ENCODE measurements around the gene NAT8L.

NAT8L gene

GRCh38 chr4:2046031-2046961, 12.8 kb upstream of the NAT8L start:
- DNase-seq = no peak

DNA sequence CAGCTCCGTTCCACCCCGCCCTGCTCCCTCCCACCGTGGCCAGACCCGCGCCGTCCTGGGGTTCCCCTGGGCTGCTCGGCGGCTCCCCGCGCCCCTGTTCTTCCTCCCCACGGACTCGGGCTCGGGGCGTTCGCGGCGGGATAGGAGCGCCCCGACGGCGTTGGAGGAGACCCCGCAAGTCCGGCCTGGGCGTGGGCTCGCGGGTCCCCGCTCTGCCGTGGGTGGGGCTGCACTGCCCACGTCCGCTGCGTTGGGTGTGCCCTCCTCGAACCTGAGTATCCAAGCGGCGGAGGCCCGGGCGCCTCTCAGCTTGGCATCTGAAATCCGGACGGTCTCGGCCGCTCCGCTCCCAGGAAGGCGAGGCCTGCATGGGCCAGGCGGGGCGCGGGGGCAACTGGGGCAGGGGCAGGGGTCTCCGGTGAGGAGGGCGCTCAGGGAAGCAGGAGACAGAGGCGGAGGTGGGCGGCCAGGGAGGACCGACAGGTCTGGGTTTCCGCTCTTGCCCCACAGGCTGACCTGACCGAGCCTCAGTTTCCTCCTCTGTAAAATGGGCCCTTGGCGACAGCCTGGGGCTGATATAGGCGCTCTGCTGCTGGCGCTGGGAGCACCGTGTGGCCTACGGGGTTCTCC, 12.0 kb upstream of the NAT8L start:
- no peak for DNase-seq

- DNase-seq = no peak
These were observed 11.1 kb upstream of the NAT8L start for GRCh38 chr4:2047781-2048581.

DNA sequence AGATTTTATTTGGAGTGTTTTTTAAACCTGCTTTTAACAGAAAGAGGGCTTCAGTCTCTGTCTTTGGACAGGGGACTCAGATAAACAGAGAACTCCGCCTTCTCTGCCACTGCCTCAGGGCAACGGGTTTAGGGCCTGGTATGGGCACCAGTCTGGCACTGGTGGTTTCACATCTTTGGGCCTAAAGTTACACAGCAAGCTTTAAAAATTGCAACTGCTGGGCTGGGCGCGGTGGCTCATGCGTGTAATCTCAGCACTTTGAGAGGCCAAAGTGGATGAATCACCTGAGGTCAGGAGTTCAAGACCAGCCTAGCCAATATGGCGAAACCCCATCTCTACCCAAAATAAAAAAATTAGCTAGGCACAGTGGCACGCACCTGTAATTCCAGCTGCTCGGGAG, 10.3 kb upstream of the NAT8L start:
- DNase-seq = no peak

DNA sequence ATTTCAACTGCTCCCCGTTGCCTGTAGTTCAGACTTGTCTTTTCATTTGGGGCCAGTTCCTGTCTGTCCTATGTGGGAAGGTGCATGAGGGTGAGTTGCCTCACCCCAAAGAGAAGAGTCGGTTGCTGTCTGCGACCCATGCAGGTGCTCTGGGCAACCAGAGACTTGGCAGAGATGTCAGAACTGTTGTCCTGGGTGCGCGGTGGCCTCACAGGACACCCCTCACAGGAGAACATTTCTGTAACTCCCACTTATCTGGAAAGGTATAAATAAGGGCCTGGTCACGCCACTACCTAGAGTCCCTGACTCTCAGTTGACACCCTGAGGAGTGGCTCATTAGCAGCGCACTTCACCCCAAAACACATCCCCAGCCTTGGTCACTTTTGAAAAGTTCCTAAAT, 9.7 kb upstream of the NAT8L start:
- no peak for DNase-seq

- DNase-seq = no peak
These were observed 9.3 kb upstream of the NAT8L start for GRCh38 chr4:2049811-2050210.

DNA sequence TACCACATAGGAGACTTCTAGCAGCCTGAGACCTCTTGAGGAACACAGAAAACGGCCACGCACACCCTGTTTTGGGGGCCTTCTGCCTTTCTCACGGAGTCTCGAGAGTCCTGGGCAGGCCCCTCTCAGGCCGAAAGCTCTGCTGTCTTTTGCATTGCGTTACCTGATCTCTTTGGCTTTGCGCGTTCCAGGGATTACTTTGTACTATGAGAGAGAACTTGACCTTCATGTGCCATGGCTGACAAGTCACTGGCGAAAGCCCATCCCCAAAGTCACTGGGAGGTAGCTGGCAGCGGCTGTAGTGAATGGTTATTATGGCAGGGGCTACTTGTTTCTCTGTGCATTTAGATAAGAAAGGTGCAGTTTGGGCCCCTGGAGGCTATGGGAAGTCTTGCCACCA, 8.0 kb upstream of the NAT8L start:
- no peak for DNase-seq

DNA sequence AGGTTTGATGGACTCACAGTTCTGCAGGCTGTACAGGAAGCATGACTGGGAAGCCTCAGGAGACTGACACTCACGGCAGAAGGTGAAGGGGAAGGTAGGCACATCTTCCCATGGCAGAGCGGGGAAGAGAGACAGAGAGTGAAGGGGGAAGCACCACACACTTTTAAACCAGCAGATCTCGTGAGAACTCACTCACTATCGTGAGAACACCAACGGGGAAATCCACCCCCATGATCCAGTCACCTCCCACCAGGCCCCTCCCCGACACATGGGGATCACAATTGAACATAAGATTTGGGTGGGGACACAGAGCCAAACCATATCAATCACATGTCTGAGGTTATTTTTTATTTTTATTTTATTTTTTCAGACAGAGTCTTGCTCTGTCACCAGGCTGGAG, 4.9 kb upstream of the NAT8L start:
- no peak for DNase-seq

GRCh38 chr4:2057382-2058065, 1.6 kb upstream of the NAT8L start:
- DNase-seq = no peak

DNA sequence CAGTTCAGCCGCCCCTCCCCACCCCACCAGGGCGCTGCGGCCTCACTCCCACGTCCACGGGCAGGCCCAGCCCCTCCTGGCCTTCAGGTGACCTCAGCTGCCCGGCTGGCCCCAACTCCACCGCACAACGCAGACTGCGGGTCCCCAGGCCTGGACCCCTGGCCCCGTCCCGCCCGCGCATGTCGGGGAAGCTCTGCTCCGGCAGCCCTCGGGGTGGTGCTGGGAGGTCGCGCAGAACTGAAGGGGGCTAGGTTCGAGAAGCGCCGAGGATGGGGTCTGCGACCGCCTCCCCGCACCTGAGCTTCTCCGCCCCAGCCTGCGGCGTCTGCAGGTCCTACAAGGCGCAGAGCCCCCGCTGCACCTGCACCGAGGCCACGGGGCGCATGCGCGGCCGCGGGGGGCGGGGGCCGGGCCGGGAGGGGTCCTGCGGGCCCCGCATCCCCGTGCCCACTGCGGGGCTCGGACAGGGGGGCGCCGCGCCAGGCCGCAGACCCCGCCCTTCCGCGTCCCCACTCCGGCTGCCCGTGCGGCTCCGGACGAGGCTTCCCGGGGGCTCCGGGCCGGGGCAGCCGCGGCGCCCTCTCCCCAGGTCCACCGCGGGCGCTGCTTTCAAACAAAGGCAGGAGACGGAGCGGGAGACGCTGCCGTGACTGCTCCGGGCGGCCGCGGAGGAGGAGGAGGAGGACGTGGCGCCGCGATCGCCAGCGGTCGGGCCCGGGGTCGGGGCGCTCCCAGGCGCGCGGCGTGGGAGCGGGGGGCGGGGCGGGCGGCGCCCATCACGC, 672 bp upstream of the NAT8L start:
- no peak for DNase-seq

- no peak for DNase-seq
These were observed 837 bp downstream of the NAT8L start for GRCh38 chr4:2059726-2060602.

- no peak for DNase-seq
These were observed 1.6 kb downstream of the NAT8L start for GRCh38 chr4:2060611-2061185.

DNA sequence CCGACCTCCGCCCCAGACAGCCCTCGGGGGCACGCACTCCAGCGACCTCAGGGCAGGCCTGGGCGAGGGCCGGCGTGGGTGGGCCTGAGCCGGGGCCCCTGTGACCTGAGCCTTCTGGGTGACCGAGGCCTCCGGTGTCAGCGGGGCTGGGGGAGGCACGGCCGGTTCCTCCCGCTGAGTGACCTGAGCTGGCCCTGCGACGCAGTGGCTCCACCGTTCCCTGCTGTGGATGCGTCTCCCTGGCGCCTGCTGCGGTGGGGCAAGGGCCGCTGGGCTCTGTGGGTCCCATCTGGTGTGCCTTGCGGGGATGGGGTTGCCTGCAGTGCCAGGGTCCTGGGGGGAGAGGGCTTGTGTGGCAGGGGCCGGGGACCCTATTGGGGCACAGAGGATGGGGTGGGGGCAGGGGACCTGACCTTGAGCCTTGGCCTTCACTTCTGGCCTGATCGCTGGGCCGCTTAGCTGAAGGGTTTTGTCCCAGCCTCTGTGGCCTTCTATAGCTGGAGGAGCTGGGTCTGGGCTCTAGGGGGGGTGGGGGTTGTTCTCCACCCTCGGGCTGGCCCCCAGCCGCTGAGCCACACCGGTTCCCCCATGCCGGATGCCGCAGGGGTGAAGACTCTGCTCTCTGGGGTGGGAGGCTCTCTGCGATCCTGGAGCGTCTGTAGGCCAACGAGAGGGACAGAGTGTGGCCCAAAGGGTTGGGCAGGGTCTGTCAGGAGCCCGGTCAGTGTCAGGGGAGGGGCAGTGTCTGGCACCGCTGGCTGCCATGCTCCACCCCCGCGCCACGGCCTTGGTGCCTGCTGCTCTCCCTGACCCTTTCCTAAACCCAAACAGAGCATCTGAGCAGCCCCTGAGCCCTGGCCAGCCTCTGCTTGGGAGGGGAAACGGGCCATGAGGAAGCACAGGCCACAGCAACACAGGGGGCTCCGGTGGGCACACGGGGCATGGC, 2.3 kb downstream of the NAT8L start:
- DNase-seq = no peak

- no peak for DNase-seq
These were observed 3.2 kb downstream of the NAT8L start for GRCh38 chr4:2062168-2062807.

- no peak for DNase-seq
These were observed 3.8 kb downstream of the NAT8L start for GRCh38 chr4:2062808-2063524.

DNA sequence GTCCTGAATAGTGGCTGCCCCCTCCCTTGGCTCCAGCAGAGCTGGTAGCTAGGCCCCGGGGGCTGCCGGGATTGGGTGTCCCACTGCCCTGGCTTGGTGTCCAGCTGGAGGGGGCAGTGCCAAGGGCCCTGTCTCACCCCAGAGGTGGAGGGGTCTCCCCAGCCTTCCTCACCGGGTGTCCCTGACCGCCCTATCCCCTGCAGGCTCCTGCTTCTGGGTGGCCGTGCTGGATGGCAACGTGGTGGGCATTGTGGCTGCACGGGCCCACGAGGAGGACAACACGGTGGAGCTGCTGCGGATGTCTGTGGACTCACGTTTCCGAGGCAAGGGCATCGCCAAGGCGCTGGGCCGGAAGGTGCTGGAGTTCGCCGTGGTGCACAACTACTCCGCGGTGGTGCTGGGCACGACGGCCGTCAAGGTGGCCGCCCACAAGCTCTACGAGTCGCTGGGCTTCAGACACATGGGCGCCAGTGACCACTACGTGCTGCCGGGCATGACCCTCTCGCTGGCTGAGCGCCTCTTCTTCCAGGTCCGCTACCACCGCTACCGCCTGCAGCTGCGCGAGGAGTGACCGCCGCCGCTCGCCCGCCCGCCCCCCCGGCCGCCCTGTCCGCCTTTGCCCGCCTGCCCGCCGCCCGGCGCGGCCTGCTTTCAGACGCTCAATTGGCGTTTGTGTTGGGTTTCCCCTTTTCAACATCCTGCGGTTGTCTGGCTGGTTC, 4.6 kb downstream of the NAT8L start:
- DNase-seq = no peak

GRCh38 chr4:2064276-2064991, 5.3 kb downstream of the NAT8L start:
- DNase-seq = no peak
